ENCODE results near the gene HMCN2. TPM values are rescaled to one million over a fixed set of nuclear protein-coding genes. Genes with fewer than 3 reads are reported as not detected.

HMCN2 gene
- total RNA-seq, 1 donor from 2014 or later: 0.15 TPM

GRCh38 chr9:130341128-130341527 is 75.6 kb downstream of the HMCN2 start:
- Mint-ChIP-seq H3K27me3 (ENCODE audit: insufficient read depth, low read depth) (peaks cover 4% of the 10 kb centered on the region), H3K4me1 (peaks cover 3% of the 10 kb centered on the region), H3K27ac (no peak overlapping the region), H3K4me3 (no peak overlapping the region), H3K9me3 (no peaks in the 10 kb centered on the region), H3K36me3 (no peaks in the 10 kb centered on the region)
- Histone ChIP-seq H3K9ac (no peak overlapping the region), H3K27me3 (no peaks in the 10 kb centered on the region), H3K4me3 (no peak overlapping the region), H3K9me3 (ENCODE audit: low read depth) (no peaks in the 10 kb centered on the region), H3K36me3 (no peaks in the 10 kb centered on the region), H3K4me1 (peaks cover 4% of the 10 kb centered on the region), H4K20me1 (ENCODE audit: low read depth) (no peaks in the 10 kb centered on the region), H3K27ac (no peak overlapping the region), H3K79me2 (ENCODE audit: low read depth) (no peaks in the 10 kb centered on the region), H3F3A (ENCODE audit: low read depth) (peaks cover 18% of the 10 kb centered on the region), H3K4me2 (no peak overlapping the region), H2AFZ (replicated peaks) (no peak overlapping the region)
- DNase-seq (ENCODE audit: low spot score): no peak
- no peak for TF ChIP-seq CTCF (IDR thresholded peaks at IDR 0.05)
- no peak for TF ChIP-seq EZH2 (IDR thresholded peaks at IDR 0.05)
- no peak for TF ChIP-seq EZH2phosphoT487 (IDR thresholded peaks at IDR 0.05)

- Mint-ChIP-seq H3K4me1 (peaks cover 8% of the 10 kb centered on the region), H3K4me3 (no peak overlapping the region), H3K27ac (no peak overlapping the region), H3K27me3 (ENCODE audit: insufficient read depth, low read depth) (peaks cover 4% of the 10 kb centered on the region), H3K36me3 (no peaks in the 10 kb centered on the region), H3K9me3 (no peaks in the 10 kb centered on the region)
- H3K79me2 ChIP-seq (ENCODE audit: low read depth): no peaks in the 10 kb centered on the region
- no peak for TF ChIP-seq EZH2phosphoT487 (IDR thresholded peaks at IDR 0.05)
- no peak for TF ChIP-seq EZH2 (IDR thresholded peaks at IDR 0.05)
- TF ChIP-seq CTCF (IDR thresholded peaks at IDR 0.05): no peak
- peaks cover 6% of the 10 kb centered on the region for H3K4me1 ChIP-seq
- H3F3A ChIP-seq (ENCODE audit: low read depth): peaks cover 18% of the 10 kb centered on the region
- no peak for DNase-seq (ENCODE audit: low spot score)
- H3K27me3 ChIP-seq: no peaks in the 10 kb centered on the region
- H3K4me2 ChIP-seq: no peak overlapping the region
- H3K9ac ChIP-seq: no peak overlapping the region
- H2AFZ ChIP-seq (replicated peaks): no peak overlapping the region
- H3K36me3 ChIP-seq: no peaks in the 10 kb centered on the region
- H3K4me3 ChIP-seq: no peak overlapping the region
- H3K27ac ChIP-seq: no peak overlapping the region
- H3K9me3 ChIP-seq (ENCODE audit: low read depth): no peaks in the 10 kb centered on the region
- no peaks in the 10 kb centered on the region for H4K20me1 ChIP-seq (ENCODE audit: low read depth)
These were observed 76.5 kb downstream of the HMCN2 start for GRCh38 chr9:130341839-130342713.

- Histone ChIP-seq H3K4me2 (no peak overlapping the region), H3F3A (ENCODE audit: low read depth) (peaks cover 18% of the 10 kb centered on the region), H4K20me1 (ENCODE audit: low read depth) (no peaks in the 10 kb centered on the region), H3K79me2 (ENCODE audit: low read depth) (no peaks in the 10 kb centered on the region), H2AFZ (replicated peaks) (no peak overlapping the region), H3K4me1 (peaks cover 6% of the 10 kb centered on the region), H3K9me3 (ENCODE audit: low read depth) (no peaks in the 10 kb centered on the region), H3K27ac (no peak overlapping the region), H3K36me3 (no peaks in the 10 kb centered on the region), H3K9ac (no peak overlapping the region), H3K4me3 (no peak overlapping the region), H3K27me3 (no peaks in the 10 kb centered on the region)
- H3K4me1 Mint-ChIP-seq: peaks cover 8% of the 10 kb centered on the region
- no peak for DNase-seq (ENCODE audit: low spot score)
- H3K4me3 Mint-ChIP-seq: no peak overlapping the region
- no peaks in the 10 kb centered on the region for H3K9me3 Mint-ChIP-seq
- no peak for TF ChIP-seq EZH2phosphoT487 (IDR thresholded peaks at IDR 0.05)
- no peak for TF ChIP-seq CTCF (IDR thresholded peaks at IDR 0.05)
- TF ChIP-seq EZH2 (IDR thresholded peaks at IDR 0.05): no peak
- H3K27ac Mint-ChIP-seq: no peak overlapping the region
- no peaks in the 10 kb centered on the region for H3K36me3 Mint-ChIP-seq
- peaks cover 2% of the 10 kb centered on the region for H3K27me3 Mint-ChIP-seq (ENCODE audit: insufficient read depth, low read depth)
These were observed 77.1 kb downstream of the HMCN2 start for GRCh38 chr9:130342714-130343085.

Measured in neural progenitor cell (in vitro differentiated cells).